Peyer's patch (tissue), 4 donors: ENCODE data around the gene LIPE.

ENCODE experiments used
- CTCF ChIP-seq, 6 experiments: fragments of 450-650 bp in 4 of 6; fragments of 200-600 bp in 2 of 6; sonication (generic) in 1 of 6; IDR thresholded peaks; one replicate each; pipeline ENCODE4 v1.5.1; 2017 to 2019; ENCODE audit warnings: antibody characterized with exemption in 6 of 6, mild to moderate bottlenecking in 3 of 6, moderate library complexity in 1 of 6
- POLR2A ChIP-seq, 2 donors: fragments of 450-650 bp; IDR thresholded peaks; one replicate each; pipeline ENCODE4 v1.5.1; 2017; ENCODE audit warnings: antibody characterized with exemption in 2 of 2, mild to moderate bottlenecking in 2 of 2, moderate library complexity in 2 of 2

DNA sequence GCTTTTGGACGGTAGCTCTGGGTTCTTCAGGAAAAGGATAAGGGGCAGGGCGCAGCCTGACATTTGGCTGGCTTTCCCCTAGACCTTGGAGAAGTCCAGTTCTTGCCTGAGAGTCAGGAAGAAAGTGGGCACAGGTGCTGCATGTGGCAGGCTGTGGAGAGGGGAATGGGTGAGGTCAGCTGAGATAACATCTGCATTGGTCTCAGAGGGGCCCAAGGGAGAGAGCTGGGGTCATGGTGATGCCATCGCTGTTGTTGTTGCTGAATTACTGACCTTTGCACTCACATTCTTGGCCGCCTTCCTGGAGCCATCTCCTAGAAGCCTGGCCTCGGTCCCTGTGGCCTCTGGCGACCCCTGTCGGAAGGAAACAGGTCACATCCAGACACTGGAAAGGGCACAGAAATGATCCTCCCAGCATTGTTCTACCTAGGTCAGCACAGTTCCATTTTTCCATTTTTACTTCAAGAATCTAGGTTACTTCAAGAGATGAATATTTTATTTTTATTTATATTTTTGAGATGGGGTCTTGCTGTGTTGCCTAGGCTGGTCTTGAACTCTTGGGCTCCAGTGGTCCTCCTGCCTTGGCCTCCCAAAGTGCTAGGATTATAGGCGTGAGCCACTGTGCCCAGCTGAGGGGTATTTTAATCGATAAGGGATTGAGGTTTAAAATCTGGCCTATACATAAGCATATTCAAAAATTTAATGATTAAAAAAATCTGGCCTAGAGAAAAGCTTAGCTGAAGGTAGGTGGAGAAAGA lies 6.5 kb upstream of the LIPE start:
- TF ChIP-seq CTCF (IDR thresholded peaks at IDR 0.05) (peak; percentile 28 to 94 (median 82)), POLR2A (IDR thresholded peaks at IDR 0.05) (no peak)
